CD4-positive, alpha-beta T cell treated with Interleukin-4 for 4 hours (primary cell): ENCODE data around the gene RUFY3.
"Not testable (repeated sequence)": the region's sequence is repeated elsewhere in the genome, so short reads cannot be mapped to it uniquely, and the experiment has no call there.

Source experiments
- DNase-seq: peaks from one replicate; pipeline ENCODE4 v3.0.0-alpha.2; 2020

The RUFY3 gene

GRCh38 chr4:70793626-70794025, 71.9 kb downstream of the RUFY3 start:
- no peak for DNase-seq

GRCh38 chr4:70801265-70801809, 79.6 kb downstream of the RUFY3 start:
- DNase-seq = no peak

GRCh38 chr4:70802928-70803580, 81.3 kb downstream of the RUFY3 start:
- DNase-seq = no peak

GRCh38 chr4:70808151-70808550, 86.4 kb downstream of the RUFY3 start:
- no peak for DNase-seq

GRCh38 chr4:70815370-70815769, 93.6 kb downstream of the RUFY3 start:
- no peak for DNase-seq

- no peak for DNase-seq
Measured at GRCh38 chr4:70816894-70817293, 95.1 kb downstream of the RUFY3 start.

- DNase-seq = no peak
Measured at GRCh38 chr4:70818173-70818855, 96.5 kb downstream of the RUFY3 start.

GRCh38 chr4:70818921-70819320, 97.2 kb downstream of the RUFY3 start:
- DNase-seq = no peak

- no peak for DNase-seq
Measured at GRCh38 chr4:70829015-70829414, 107.3 kb downstream of the RUFY3 start.

GRCh38 chr4:70829492-70829891, 107.7 kb downstream of the RUFY3 start:
- DNase-seq = no peak

- no peak for DNase-seq
Measured at GRCh38 chr4:70830054-70830453, 108.3 kb downstream of the RUFY3 start.

GRCh38 chr4:70831293-70831692, 109.5 kb downstream of the RUFY3 start:
- no peak for DNase-seq

- no peak for DNase-seq
Measured at GRCh38 chr4:70833675-70834074, 111.9 kb downstream of the RUFY3 start.

- DNase-seq = no peak
Measured at GRCh38 chr4:70836081-70836480, 114.3 kb downstream of the RUFY3 start.

- no peak for DNase-seq
Measured at GRCh38 chr4:70838204-70838603, 116.4 kb downstream of the RUFY3 start.

GRCh38 chr4:70838666-70839588, 117.2 kb downstream of the RUFY3 start:
- peak; percentile 49 for DNase-seq

GRCh38 chr4:70839589-70840093, 117.9 kb downstream of the RUFY3 start, which contains the start of gene GRSF1:
TSS of gene GRSF1 (minus strand) at chr4:70839890. CDS start at chr4:70839827, 63 bp downstream.
- DNase-seq = peak; percentile 94

- peak; percentile 82 for DNase-seq
Measured at GRCh38 chr4:70840137-70840536, 118.4 kb downstream of the RUFY3 start.

GRCh38 chr4:70840631-70841030, 118.9 kb downstream of the RUFY3 start:
- DNase-seq = not testable (repeated sequence)

GRCh38 chr4:70841211-70841610, 119.4 kb downstream of the RUFY3 start:
- DNase-seq = no peak

- no peak for DNase-seq
Measured at GRCh38 chr4:70841951-70842350, 120.2 kb downstream of the RUFY3 start.

- no peak for DNase-seq
Measured at GRCh38 chr4:70842761-70843435, 121.1 kb downstream of the RUFY3 start.
